Hepatocyte (in vitro differentiated cells): ENCODE data around the gene PTCRA.

Source experiments
- EZH2phosphoT487 ChIP-seq: fragments of 200-600 bp; sonication (generic); IDR thresholded peaks from one replicate; pipeline ENCODE4 v1.6.1; 2018; ENCODE audit warnings: antibody characterized with exemption, mild to moderate bottlenecking, low read depth, moderate library complexity; ENCODE audit not compliant: unreplicated experiment, severe bottlenecking
- TF ChIP-seq, protein P1 (sequence below): fragments of 200-600 bp; sonication (generic); IDR thresholded peaks from 2 replicates; pipeline ENCODE4 v1.5.1; 2016; ENCODE audit warnings: antibody characterized with exemption, mild to moderate bottlenecking; ENCODE audit not compliant: poor library complexity

DNA sequence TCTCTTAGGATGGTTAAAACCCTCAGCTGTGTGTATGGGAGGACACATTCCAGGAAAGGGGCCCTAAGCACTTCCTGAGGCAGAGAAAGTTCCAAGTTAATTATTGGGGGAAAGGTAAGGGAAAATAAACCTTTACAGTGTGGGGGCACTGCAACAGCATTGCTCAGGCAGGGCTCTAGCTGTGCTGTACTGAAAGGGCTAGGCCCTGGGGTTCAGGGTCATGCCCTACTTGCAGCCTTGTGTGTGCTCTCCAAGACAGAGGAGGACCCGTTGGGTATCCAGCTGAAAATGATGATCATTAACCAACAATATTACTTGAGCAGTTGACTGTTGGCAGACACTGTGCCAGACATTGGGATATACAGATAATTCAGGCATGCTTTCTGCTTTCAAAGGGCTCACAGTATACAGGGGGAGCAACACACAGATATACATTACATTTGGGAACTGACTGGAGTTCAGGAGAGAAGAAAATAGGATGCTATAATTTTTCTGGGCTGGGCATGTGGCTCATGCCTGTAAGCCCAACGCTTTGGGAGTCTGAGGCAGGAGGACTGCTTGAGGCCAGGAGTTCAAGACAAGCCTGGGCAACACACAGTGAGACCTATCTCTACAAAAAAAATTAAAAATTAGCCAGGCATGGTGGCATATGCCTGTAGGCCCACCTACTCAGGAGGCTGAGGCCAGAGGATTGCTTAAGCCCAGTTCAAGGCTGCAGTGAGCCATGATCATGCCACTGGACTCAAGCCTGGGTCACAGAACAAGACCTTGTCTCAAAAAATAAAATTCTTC, 45.5 kb upstream of the PTCRA start:
- no peak for TF ChIP-seq EZH2phosphoT487
- TF ChIP-seq, protein P1, sequence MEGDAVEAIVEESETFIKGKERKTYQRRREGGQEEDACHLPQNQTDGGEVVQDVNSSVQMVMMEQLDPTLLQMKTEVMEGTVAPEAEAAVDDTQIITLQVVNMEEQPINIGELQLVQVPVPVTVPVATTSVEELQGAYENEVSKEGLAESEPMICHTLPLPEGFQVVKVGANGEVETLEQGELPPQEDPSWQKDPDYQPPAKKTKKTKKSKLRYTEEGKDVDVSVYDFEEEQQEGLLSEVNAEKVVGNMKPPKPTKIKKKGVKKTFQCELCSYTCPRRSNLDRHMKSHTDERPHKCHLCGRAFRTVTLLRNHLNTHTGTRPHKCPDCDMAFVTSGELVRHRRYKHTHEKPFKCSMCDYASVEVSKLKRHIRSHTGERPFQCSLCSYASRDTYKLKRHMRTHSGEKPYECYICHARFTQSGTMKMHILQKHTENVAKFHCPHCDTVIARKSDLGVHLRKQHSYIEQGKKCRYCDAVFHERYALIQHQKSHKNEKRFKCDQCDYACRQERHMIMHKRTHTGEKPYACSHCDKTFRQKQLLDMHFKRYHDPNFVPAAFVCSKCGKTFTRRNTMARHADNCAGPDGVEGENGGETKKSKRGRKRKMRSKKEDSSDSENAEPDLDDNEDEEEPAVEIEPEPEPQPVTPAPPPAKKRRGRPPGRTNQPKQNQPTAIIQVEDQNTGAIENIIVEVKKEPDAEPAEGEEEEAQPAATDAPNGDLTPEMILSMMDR = no peak
